IPS DF 4.7 (cell line): ENCODE measurements around the gene CACFD1.

Experiments
- DNase-seq: peaks from one replicate; pipeline ENCODE4 v3.0.0-alpha.2; 2013; ENCODE audit warnings: low spot score; ENCODE audit errors: extremely low read depth

The CACFD1 gene

DNA sequence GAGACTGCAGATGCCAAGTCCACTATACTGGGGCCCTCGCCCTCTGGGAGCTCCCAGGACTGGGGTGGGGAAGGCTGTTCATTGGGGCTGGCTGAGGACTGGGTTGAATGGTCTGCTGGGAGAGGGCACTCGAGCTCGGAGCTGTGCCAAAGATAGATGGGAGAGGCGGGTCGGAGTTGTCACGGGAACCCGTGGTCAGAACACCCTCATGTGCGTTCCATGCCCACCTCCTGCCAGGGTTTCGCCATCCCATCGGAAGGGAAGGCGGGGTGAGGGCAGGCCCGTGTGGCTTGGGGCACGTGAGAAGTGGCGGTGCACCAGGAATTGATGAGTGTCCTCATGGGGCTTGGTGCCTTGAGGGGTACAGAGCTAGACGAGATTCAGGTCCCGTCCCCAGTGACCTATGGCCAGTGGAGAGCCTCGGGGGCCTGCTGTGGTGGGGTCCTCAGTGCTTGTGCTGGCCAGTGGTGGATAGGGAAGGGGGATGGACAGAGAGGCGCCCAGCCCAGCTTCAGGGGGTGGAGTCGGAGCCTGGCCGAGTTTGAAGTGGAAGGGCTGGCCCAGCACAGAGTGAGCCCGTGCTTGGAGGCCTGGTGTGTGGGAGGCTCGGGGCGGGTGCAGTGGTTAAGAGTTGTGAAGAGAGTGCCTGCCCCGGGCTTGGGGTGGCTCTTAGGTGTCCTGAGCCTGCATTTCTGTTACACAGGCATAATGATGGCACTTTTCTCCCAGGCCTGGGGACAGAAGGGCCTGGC is 4.3 kb downstream of the CACFD1 start:
- DNase-seq = no peak

DNA sequence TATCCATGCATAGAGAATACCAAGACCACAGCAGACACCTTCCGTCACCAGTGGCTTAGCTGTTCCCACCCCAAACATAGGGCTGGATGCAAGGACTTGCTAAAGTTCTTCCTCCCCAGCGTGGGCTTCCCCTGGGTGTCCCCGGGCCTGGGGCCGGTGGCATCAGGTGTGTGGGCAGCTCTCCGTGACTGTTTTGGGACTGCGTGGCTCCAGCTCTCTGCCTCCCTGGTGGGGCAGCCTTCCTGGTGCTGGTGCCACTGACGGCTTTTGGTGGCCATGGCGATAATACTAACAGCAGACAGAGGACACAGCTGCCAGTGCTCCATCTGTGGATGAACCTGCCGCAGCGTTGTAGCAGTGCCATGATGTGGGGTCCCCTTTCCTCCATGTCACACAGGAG is 4.9 kb downstream of the CACFD1 start:
- DNase-seq = no peak

DNA sequence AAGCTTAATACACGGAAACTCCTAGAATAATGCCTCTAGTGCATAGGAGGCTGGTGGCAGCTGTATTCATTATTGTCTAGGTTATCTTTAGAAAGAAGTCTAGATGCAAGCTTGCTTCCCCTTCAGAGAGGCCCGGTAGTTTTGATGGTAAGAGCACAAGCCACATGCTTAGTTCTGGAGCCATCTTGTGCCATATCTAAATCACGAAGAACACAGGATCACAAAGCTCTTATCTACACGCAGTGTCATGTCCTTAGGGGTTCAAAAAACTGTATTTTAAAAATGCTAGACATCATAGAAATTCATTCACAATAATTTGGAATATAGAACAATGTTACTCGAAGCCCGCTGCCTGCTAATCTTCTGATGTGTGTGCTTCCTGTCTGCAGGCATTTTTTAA is 6.2 kb downstream of the CACFD1 start:
- DNase-seq = no peak

GRCh38 chr9:133467101-133467500 is 7.3 kb downstream of the CACFD1 start:
- DNase-seq = no peak

DNA sequence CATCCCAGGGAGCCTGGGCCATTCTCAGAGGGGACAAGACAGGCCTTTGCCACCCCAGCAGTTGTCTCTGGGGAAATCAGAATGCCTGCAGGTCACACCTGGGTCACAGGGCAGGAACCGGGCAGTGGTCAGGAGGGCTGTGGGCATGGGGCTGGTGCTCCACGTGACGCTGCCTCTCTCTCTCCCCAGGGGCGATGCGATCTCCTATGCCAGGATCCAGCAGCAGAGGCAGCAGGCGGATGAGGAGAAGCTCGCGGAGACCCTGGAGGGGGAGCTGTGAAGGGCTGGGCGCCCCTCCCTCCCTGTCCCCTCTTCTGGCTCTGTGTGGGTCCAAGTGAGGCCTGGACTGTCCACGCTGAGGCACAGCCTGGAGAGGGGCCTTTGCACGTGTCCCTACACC is 8.6 kb downstream of the CACFD1 start:
- DNase-seq = no peak

DNA sequence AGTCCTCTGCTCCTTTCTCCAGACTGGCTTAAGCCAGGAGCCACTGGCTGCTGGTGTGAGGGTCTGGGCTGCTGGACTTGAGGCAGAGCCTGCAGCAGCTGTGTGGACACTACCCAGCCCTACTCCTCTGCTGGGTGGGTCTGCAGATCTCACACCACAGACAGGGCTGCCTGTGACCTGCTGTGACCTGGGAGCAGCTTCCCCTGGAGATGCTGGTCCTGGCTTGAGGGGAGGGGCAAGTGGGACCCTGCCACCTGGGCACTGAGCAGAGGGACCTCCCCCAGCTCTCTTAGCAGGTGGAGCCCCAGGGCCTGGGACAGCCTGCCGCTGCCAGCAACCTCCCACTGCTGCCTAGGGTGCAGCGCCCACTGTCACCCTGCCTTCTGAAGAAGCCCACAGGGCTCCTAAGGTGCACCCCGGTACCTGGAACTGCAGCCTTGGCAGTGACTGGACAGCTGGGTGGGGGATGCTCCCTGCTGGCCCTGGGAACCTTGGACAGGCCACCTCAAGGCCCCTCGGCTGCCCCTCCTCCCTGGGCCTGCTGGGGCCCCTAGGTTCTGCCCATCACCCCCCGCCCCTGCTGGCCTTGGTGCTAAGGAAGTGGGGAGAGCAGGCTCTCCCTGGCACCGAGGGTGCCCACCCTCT is 9.1 kb downstream of the CACFD1 start:
- DNase-seq = no peak

DNA sequence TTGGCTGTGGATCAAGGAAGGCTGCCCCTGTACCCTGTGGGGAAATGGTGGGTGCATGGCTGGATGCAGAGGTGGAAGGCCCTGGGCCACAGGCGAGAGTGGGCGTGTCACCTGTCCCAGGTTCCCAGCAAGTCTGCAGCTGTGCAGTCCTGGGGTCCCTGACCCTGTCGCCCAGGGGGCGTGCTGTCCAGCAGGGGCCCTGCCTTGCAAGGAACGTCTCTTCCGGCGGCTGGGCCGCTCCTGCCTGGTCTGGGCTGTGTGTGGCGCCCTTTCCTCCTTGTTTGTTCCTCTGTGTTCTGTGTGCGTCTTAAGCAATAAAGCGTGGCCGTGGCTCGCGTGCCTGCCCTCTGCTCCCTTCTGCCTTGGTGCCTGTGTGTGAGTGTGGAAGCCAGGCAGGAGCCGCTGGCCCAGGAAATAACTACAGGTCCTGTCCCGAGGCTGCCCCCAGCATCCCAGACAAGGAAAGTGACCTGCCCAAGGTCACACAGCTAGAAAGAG is 10.7 kb downstream of the CACFD1 start:
- no peak for DNase-seq

GRCh38 chr9:133470988-133471387 is 11.2 kb downstream of the CACFD1 start:
- no peak for DNase-seq

DNA sequence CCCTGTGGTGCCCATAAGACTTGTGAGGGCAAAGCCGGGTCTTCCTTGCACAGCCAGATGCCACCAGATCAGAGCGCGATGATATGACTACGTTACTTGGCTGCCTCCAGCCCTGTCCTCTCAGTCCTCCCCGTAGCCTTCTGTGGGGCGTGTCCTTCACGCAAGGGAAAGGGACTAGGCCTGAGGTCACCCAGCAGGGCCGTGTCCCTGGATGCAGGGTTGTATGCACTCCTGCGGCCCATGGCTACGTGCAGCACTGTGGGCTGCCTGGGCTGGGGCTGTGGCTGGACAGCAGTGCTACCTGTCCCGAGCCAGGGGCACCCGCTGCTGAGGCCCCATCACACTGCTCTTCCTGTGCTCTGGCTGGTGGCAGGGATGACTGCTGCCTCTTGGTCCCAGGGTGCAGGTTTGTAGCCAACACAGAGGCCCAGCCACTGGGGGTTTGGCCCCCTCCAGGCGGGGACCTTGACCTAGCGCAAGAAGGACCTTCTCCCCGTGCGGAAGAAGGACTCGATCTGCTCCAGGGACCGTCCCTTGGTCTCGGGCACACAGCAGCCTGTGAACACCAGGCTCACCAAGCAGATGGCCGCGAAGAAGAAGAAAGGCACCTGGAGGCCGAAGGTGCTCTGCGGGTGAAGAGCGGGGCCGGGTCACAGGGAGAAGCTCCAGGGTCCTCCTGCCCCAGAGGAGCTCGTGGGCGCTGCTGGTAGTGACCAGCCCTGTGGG is 11.9 kb downstream of the CACFD1 start:
- DNase-seq = no peak

GRCh38 chr9:133472277-133472645 is 12.5 kb downstream of the CACFD1 start:
- no peak for DNase-seq

DNA sequence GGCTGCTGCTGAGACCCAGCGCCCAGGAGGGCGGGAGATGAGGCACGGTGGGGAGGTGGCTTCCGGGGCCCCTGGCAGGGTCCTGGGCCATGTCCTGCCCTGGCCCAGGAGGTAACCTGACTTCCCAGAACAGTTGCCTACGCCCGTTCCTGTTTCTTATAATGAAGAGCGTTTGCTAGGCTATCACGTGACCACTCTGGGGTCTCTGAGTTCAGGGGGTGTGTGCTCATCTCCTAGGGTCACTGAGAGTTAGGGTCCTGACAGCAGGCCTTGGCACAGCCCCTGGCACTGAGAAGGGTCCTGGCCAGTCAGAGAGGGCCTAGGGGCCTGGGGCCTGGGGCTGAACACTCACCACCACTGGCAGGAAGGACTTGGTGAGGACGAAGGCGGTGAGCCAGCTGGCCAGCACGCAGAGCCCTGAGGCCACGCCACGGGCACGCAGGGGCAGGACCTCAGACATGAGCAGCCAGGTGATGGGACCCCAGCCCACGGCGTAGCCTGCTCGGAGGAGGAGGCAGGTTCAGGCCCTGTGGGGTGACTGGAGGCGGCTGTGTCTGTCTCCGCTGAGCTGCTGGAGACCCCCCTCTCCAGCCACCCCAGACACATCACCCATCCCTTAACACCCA is 13.1 kb downstream of the CACFD1 start:
- no peak for DNase-seq

DNA sequence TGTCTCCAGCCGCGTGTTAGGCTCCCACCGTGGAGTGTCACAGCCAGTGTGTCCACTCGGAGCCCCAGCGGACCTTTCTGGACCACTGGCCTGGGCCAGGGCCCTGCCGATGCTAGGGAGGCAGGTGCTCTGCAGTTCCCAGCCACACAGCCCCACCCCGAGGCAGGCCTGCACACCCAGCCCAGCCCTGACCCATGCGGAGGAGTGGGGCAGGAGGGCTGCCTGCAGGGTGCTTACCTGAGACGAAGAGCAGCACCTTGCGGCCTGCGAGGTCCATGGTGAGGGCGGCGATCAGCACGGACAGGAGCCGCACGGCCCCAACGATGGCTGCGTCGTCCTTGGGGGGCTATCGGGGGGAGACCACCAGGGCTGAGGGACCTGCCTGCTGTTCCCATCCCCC is 14.0 kb downstream of the CACFD1 start:
- DNase-seq = no peak

DNA sequence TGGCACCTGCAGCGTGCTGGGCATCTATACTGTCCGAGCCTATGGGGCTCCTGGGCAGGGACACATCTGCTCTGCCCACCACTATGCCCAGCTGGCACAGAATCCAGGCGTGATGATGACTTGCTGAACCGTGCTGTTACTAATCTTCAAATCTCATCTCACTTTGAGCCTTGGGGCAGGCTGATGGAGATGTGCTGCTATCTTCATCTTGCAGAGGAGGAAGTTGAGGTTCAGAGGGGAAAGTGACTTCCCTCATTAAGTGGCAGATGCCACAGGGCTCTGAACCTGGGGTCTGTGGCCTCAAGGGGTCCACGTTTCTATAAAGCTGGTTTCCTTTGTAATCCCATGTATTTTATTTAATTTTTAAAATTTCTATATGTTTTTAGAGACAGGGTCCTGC is 14.4 kb downstream of the CACFD1 start:
- DNase-seq = no peak

DNA sequence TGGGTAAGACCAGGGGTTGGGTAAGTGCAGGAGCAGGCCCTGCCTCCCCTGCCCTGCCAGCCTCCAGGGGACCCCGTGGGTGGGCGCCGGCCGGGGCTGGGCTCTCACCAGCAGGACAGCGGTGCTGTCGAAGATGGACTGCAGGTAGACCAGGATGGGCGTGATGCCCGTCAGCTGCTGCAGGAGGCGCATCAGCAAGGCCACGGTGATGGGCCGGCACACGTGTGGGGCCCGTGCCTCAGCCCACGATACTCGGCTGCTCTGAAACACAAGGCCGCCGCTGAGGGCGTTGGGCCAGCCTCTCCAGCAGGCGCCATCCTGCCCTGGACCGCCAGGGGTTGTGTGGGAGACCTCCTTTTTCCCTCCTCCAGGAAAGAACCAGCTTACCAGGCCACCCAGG is 15.1 kb downstream of the CACFD1 start:
- no peak for DNase-seq

- no peak for DNase-seq
These were observed 15.7 kb downstream of the CACFD1 start for GRCh38 chr9:133475292-133476012.

- no peak for DNase-seq
These were observed 16.5 kb downstream of the CACFD1 start for GRCh38 chr9:133476036-133476931.

GRCh38 chr9:133476941-133477340 is 17.2 kb downstream of the CACFD1 start:
- no peak for DNase-seq

- no peak for DNase-seq
These were observed 17.7 kb downstream of the CACFD1 start for GRCh38 chr9:133477461-133477860.

GRCh38 chr9:133477992-133478850 is 18.4 kb downstream of the CACFD1 start:
- no peak for DNase-seq
